Calu3 (cell line): ENCODE results near the gene USF3. TPM values are rescaled to one million over a fixed set of nuclear protein-coding genes. Genes with fewer than 3 reads are reported as not detected.

ENCODE experiments used
- Bru-seq: library from RNA; stranded (reverse); fragments of 400-500 nt; gene quantifications from one replicate; lab custom pipeline; 2021; lab: Mats Ljungman, UMichigan
- BruChase-seq, 2 experiments: library from RNA; stranded (reverse); fragments of 400-500 nt; gene quantifications; one replicate each; lab custom pipeline; 2021; lab: Mats Ljungman, UMichigan
- BruUV-seq: library from RNA; stranded (reverse); fragments of 400-500 nt; replicated peaks from 2 replicates; lab custom pipeline; 2021; lab: Mats Ljungman, UMichigan
- CTCF ChIA-PET: fragments of 300-600 bp; sonication (Branson Sonifier 250); formaldehyde crosslinking; loops from one replicate; lab custom pipeline; 2022; ENCODE audit warnings: antibody characterized with exemption; lab: Charles Lee
- DNase-seq: peaks from one replicate; pipeline ENCODE4 v3.0.0; 2022
- H3K27ac Mint-ChIP-seq: one replicate; pipeline ENCODE4 v1.8.0; 2022; ENCODE audit warnings: mixed read lengths; ENCODE audit not compliant: unreplicated experiment
- H3K27me3 Mint-ChIP-seq: one replicate; pipeline ENCODE4 v1.8.0; 2022; ENCODE audit warnings: mixed read lengths; ENCODE audit not compliant: unreplicated experiment
- H3K36me3 Mint-ChIP-seq: one replicate; pipeline ENCODE4 v1.8.0; 2022; ENCODE audit warnings: mild to moderate bottlenecking, moderate library complexity, mixed read lengths; ENCODE audit not compliant: insufficient read depth, unreplicated experiment
- H3K4me1 Mint-ChIP-seq: one replicate; pipeline ENCODE4 v1.8.0; 2022; ENCODE audit warnings: mild to moderate bottlenecking, low read depth, mixed read lengths; ENCODE audit not compliant: unreplicated experiment
- H3K4me3 Mint-ChIP-seq: one replicate; pipeline ENCODE4 v1.8.0; 2022; ENCODE audit warnings: mild to moderate bottlenecking, low read depth, moderate library complexity, mixed read lengths; ENCODE audit not compliant: unreplicated experiment
- H3K9me3 Mint-ChIP-seq: one replicate; pipeline ENCODE4 v1.8.0; 2022; ENCODE audit warnings: low read depth, mixed read lengths; ENCODE audit not compliant: unreplicated experiment
- CTCF ChIP-seq: fragments of 200-600 bp; IDR thresholded peaks from one replicate; pipeline ENCODE4 v1.8.0; 2022; ENCODE audit warnings: antibody characterized with exemption; ENCODE audit not compliant: unreplicated experiment
- intact Hi-C: fragments of 100-400 bp; cut with micrococcal nuclease; formaldehyde crosslinking; loops from one replicate; pipeline ENCODE4 v1.10.0; 2022; ENCODE audit not compliant: unreplicated experiment
- long read RNA-seq: library from polyadenylated mRNA; stranded (forward); transcript quantifications from one replicate; pipeline ENCODE4 v2.0.0, GENCODE V29; 2022
- total RNA-seq: library from RNA; stranded (reverse); gene quantifications from 2 replicates; pipeline ENCODE4 v1.2.3, GENCODE V29; 2022

The USF3 gene, protein sequence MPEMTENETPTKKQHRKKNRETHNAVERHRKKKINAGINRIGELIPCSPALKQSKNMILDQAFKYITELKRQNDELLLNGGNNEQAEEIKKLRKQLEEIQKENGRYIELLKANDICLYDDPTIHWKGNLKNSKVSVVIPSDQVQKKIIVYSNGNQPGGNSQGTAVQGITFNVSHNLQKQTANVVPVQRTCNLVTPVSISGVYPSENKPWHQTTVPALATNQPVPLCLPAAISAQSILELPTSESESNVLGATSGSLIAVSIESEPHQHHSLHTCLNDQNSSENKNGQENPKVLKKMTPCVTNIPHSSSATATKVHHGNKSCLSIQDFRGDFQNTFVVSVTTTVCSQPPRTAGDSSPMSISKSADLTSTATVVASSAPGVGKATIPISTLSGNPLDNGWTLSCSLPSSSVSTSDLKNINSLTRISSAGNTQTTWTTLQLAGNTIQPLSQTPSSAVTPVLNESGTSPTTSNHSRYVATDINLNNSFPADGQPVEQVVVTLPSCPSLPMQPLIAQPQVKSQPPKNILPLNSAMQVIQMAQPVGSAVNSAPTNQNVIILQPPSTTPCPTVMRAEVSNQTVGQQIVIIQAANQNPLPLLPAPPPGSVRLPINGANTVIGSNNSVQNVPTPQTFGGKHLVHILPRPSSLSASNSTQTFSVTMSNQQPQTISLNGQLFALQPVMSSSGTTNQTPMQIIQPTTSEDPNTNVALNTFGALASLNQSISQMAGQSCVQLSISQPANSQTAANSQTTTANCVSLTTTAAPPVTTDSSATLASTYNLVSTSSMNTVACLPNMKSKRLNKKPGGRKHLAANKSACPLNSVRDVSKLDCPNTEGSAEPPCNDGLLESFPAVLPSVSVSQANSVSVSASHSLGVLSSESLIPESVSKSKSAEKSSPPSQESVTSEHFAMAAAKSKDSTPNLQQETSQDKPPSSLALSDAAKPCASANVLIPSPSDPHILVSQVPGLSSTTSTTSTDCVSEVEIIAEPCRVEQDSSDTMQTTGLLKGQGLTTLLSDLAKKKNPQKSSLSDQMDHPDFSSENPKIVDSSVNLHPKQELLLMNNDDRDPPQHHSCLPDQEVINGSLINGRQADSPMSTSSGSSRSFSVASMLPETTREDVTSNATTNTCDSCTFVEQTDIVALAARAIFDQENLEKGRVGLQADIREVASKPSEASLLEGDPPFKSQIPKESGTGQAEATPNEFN (N-terminal part only)
- 10.2 and 10.7 TPM in 2 replicates for total RNA-seq
- percentile 69 among the genes with signal in this experiment for Bru-seq, nascent RNA
- percentile 81 among the genes with signal in this experiment for BruChase-seq, experiment 1, labeled RNA remaining after a 6-hour chase
- BruChase-seq, experiment 2, labeled RNA remaining after a 2-hour chase = percentile 81 among the genes with signal in this experiment
- long read RNA-seq, partial matches to known transcripts = 0 of 2 reads
- long read RNA-seq, other reads (novel, unspliced or antisense) = 2 of 2 reads

DNA sequence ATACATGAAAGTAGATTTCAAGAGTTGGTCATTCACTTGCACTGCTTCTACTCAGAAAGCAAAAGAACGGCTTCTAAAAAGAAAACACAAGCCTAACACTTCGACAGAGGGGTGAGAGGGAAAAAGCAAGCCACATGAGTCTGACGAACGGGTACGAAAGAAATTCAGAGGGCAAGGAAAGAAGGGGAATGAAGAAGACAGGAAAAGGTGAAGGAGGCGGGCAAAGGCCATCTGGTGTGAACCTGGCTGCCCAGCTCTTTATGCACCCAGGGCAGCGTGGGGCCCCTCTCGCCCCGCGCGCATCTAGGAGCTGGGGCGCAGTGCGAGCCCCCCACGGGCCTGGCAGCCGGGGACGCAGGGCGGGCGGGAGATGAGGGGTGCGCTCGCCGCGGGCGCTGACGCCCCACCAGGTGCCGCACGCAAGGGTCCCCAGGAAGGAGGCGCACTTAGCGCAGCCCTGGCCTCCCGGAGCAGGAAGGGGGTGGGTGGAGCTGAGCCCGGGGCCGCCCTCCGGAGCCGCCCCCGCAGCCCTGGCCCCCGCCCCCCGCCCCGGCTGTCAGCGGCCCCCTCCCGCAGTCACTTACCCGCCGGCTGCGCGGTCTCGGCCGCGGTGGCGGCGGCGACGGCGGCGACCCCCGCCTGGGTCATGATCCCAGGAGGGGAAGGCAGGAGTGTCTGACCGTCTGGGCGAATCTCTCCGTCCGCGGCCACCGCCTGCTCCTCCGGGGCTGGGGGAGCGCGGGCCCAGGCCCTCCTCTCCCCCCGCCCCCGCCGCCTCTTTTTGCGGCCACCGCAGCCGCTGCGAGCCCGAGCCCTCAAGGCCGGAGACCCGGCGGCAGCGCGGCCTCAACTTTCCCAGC, at the start of gene USF3:
TSS of gene USF3 (minus strand) at position 857 of the 860 bp plus-strand sequence. CDS start 21,764 bp downstream, outside the sequence.
- TF ChIP-seq CTCF = no peak
- Mint-ChIP-seq H3K4me3 (no peak within 1 kb of the TSS), H3K27me3 (no peaks in the 10 kb centered on the region), H3K4me1 (peaks cover 8% of the 10 kb centered on the region), H3K36me3 (peaks cover 7% of the 10 kb centered on the region), H3K27ac (peak within 1 kb of the TSS; percentile 73), H3K9me3 (no peaks in the 10 kb centered on the region)
- intact Hi-C loops = no loop called here
- DNase-seq = peak; percentile 78
- no TSS peak for BruUV-seq
- CTCF ChIA-PET = interaction anchor here (0.9 kb wide), 1 partner anchor 24 kb away, joined by 6 read pairs; no protein-coding TSS in a partner anchor

- peaks cover 43% of the 10 kb centered on the region for H3K36me3 Mint-ChIP-seq
- peak within 1 kb of the TSS; percentile 97 for H3K27ac Mint-ChIP-seq
- peak; percentile 91 for DNase-seq
- intact Hi-C loops = no loop called here
- peak within 1 kb of the TSS; percentile 100 for H3K4me3 Mint-ChIP-seq
- TF ChIP-seq CTCF = no peak
- peaks cover 32% of the 10 kb centered on the region for H3K4me1 Mint-ChIP-seq
- CTCF ChIA-PET = interaction anchor here (0.6 to 1.6 kb wide), 10 partner anchors 10 to 167 kb away, joined by 3 to 21 read pairs (median 5); partner anchors contain the start of gene GRAMD1C
- no peaks in the 10 kb centered on the region for H3K27me3 Mint-ChIP-seq
- BruUV-seq = no TSS peak
- H3K9me3 Mint-ChIP-seq = no peaks in the 10 kb centered on the region
Measured at GRCh38 chr3:113745756-113746547, 49.5 kb upstream of the USF3 start, which contains the start of gene NAA50. TSS of gene NAA50 (minus strand) at chr3:113746249. CDS start at chr3:113745949, 300 bp downstream.

DNA sequence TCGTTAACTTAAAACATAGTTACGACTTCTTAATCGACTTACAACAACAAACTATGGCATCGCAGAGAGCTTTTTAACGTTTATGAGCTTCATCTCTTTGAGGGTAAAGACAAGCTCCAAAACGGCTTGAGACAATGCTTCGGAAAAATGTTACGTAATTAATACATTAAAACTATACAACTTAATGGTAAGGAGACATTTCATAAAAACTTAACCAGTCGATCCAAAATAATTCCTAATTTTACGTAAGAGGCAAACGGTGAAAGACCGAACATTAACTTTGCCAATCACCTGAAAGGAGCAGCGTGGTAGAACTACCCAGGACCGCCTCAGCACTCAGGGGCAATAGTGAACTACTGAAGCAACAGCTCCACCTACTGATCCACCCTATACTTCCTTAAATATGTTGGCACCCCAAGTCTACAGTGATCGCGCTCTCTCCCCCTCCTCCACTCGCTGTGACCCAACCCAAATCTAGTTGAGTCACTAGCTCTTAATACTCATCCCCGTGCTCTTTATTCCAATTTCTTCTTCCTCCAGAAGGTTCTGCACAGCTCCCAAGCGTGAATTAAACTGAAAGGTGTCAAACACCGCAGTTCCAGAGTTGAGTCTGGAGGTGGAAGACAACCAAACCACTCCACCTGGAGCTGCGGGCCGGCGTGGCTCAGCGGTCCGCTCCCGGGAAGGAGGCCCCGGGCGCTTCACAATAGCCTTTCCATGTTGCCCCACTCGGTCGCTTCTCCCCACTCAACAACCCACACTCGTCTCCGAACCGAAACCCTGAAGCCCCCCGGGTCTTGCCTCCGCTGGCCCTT, 48.7 kb upstream of the USF3 start:
- peaks cover 43% of the 10 kb centered on the region for H3K36me3 Mint-ChIP-seq
- no peak for TF ChIP-seq CTCF
- peak overlapping the region; percentile 100 for H3K4me3 Mint-ChIP-seq
- peak; percentile 76 for DNase-seq
- CTCF ChIA-PET = interaction anchor here (0.6 to 1.6 kb wide), 10 partner anchors 9 to 297 kb away, joined by 4 to 21 read pairs (median 6); partner anchors contain the start of gene GRAMD1C
- no TSS peak for BruUV-seq
- peaks cover 34% of the 10 kb centered on the region for H3K4me1 Mint-ChIP-seq
- H3K27ac Mint-ChIP-seq = peak overlapping the region; percentile 97
- intact Hi-C loops = loop anchor here (5.0 kb wide), 1 partner anchor 248 kb away; no protein-coding TSS in a partner anchor
- H3K9me3 Mint-ChIP-seq = no peaks in the 10 kb centered on the region
- H3K27me3 Mint-ChIP-seq = no peaks in the 10 kb centered on the region
